Activated T-helper 1 cell treated with anti-CD3 and anti-CD28 coated beads, Interleukin-12 subunit alpha, Interleukin-12 subunit beta, Interleukin-2, Interleukin-4 antibody, amounts not matched to agents 30 ng/mL and 10 ng/mL and 1 ng/mL, durations not matched to agents 14 hours and 24 hours and 36 hours (primary cell): ENCODE results near the gene AMFR. TPM values are rescaled to one million over a fixed set of nuclear protein-coding genes. Genes with fewer than 3 reads are reported as not detected.

Experiments
- DNase-seq: peaks from one replicate; pipeline ENCODE4 v3.0.0; 2021; ENCODE audit warnings: low spot score
- H3K27ac Mint-ChIP-seq: one replicate; pipeline ENCODE4 v1.8.0; 2021; ENCODE audit warnings: mild to moderate bottlenecking, mixed read lengths
- H3K27me3 Mint-ChIP-seq: one replicate; pipeline ENCODE4 v1.8.0; 2022; ENCODE audit warnings: mild to moderate bottlenecking, moderate library complexity, mixed read lengths; ENCODE audit not compliant: insufficient read depth
- H3K36me3 Mint-ChIP-seq: one replicate; pipeline ENCODE4 v1.8.0; 2021; ENCODE audit warnings: low read depth, mixed read lengths
- H3K4me1 Mint-ChIP-seq: one replicate; pipeline ENCODE4 v1.8.0; 2021; ENCODE audit warnings: low read depth, mixed read lengths
- H3K4me3 Mint-ChIP-seq: one replicate; pipeline ENCODE4 v1.8.0; 2021; ENCODE audit warnings: mild to moderate bottlenecking, moderate library complexity, mixed read lengths
- H3K9me3 Mint-ChIP-seq: one replicate; pipeline ENCODE4 v1.8.0; 2021; ENCODE audit warnings: mixed read lengths
- intact Hi-C: fragments of 100-400 bp; cut with micrococcal nuclease; formaldehyde crosslinking; loops from one replicate; pipeline ENCODE4 v1.15.1; 2024
- total RNA-seq: library from RNA; stranded (reverse); gene quantifications from 2 replicates; pipeline ENCODE4 v1.2.3, GENCODE V29; 2022

Gene AMFR
- total RNA-seq, 1 donor from 2014 or later: 57.2 TPM

GRCh38 chr16:56373003-56373402 lies 52.3 kb downstream of the AMFR start:
- H3K27me3 Mint-ChIP-seq: no peaks in the 10 kb centered on the region
- H3K27ac Mint-ChIP-seq: no peak overlapping the region
- intact Hi-C loops: no loop called here

GRCh38 chr16:56372013-56372634 lies 53.2 kb downstream of the AMFR start:
- Mint-ChIP-seq H3K27ac (peak overlapping the region; percentile 55), H3K4me1 (peaks cover 17% of the 10 kb centered on the region), H3K36me3 (peaks cover 10% of the 10 kb centered on the region), H3K4me3 (no peak overlapping the region), H3K9me3 (no peaks in the 10 kb centered on the region), H3K27me3 (no peaks in the 10 kb centered on the region)
- intact Hi-C loops: no loop called here
- no peak for DNase-seq

More at GRCh38 chr16:56373003-56373402, 52.3 kb downstream of the AMFR start:
- Mint-ChIP-seq H3K9me3 (no peaks in the 10 kb centered on the region), H3K4me1 (peaks cover 17% of the 10 kb centered on the region), H3K4me3 (no peak overlapping the region), H3K36me3 (peaks cover 12% of the 10 kb centered on the region)
- DNase-seq: no peak

GRCh38 chr16:56371660-56371937 lies 53.7 kb downstream of the AMFR start:
- no peak for DNase-seq
- no peak overlapping the region for H3K27ac Mint-ChIP-seq
- peaks cover 17% of the 10 kb centered on the region for H3K4me1 Mint-ChIP-seq
- no peaks in the 10 kb centered on the region for H3K9me3 Mint-ChIP-seq
- H3K36me3 Mint-ChIP-seq: peaks cover 10% of the 10 kb centered on the region
- intact Hi-C loops: no loop called here
- no peaks in the 10 kb centered on the region for H3K27me3 Mint-ChIP-seq
- H3K4me3 Mint-ChIP-seq: no peak overlapping the region

- no peak overlapping the region for H3K27ac Mint-ChIP-seq
- intact Hi-C loops: no loop called here
- H3K27me3 Mint-ChIP-seq: no peaks in the 10 kb centered on the region
- no peaks in the 10 kb centered on the region for H3K9me3 Mint-ChIP-seq
- peaks cover 17% of the 10 kb centered on the region for H3K4me1 Mint-ChIP-seq
- peaks cover 9% of the 10 kb centered on the region for H3K36me3 Mint-ChIP-seq
- no peak for DNase-seq
- no peak overlapping the region for H3K4me3 Mint-ChIP-seq
Measured at GRCh38 chr16:56370875-56371659, 54.3 kb downstream of the AMFR start.

- Mint-ChIP-seq H3K27me3 (no peaks in the 10 kb centered on the region), H3K9me3 (no peaks in the 10 kb centered on the region), H3K36me3 (peaks cover 9% of the 10 kb centered on the region), H3K4me1 (peaks cover 17% of the 10 kb centered on the region), H3K27ac (no peak overlapping the region), H3K4me3 (no peak overlapping the region)
- DNase-seq: no peak
- intact Hi-C loops: no loop called here
Measured at GRCh38 chr16:56370185-56370874, 55.0 kb downstream of the AMFR start.

- H3K27ac Mint-ChIP-seq: no peak overlapping the region
- no peaks in the 10 kb centered on the region for H3K27me3 Mint-ChIP-seq
- no peaks in the 10 kb centered on the region for H3K9me3 Mint-ChIP-seq
Measured at GRCh38 chr16:56369202-56369601, 56.1 kb downstream of the AMFR start.

GRCh38 chr16:56368545-56368944 lies 56.8 kb downstream of the AMFR start:
- Mint-ChIP-seq H3K9me3 (no peaks in the 10 kb centered on the region), H3K27ac (no peak overlapping the region), H3K4me3 (no peak overlapping the region), H3K27me3 (no peaks in the 10 kb centered on the region), H3K36me3 (peaks cover 9% of the 10 kb centered on the region), H3K4me1 (peaks cover 17% of the 10 kb centered on the region)
- intact Hi-C loops: no loop called here
- no peak for DNase-seq

More at GRCh38 chr16:56369202-56369601, 56.1 kb downstream of the AMFR start:
- DNase-seq: no peak
- Mint-ChIP-seq H3K4me3 (no peak overlapping the region), H3K4me1 (peaks cover 17% of the 10 kb centered on the region), H3K36me3 (peaks cover 9% of the 10 kb centered on the region)
- intact Hi-C loops: no loop called here

- intact Hi-C loops: no loop called here
- no peak overlapping the region for H3K27ac Mint-ChIP-seq
- no peaks in the 10 kb centered on the region for H3K9me3 Mint-ChIP-seq
- no peak overlapping the region for H3K4me3 Mint-ChIP-seq
- no peaks in the 10 kb centered on the region for H3K27me3 Mint-ChIP-seq
- DNase-seq: no peak
- H3K4me1 Mint-ChIP-seq: peaks cover 13% of the 10 kb centered on the region
- H3K36me3 Mint-ChIP-seq: peaks cover 9% of the 10 kb centered on the region
Measured at GRCh38 chr16:56367764-56368163, 57.6 kb downstream of the AMFR start.

GRCh38 chr16:56366945-56367344 lies 58.4 kb downstream of the AMFR start:
- no peak overlapping the region for H3K27ac Mint-ChIP-seq
- H3K36me3 Mint-ChIP-seq: peaks cover 10% of the 10 kb centered on the region
- H3K9me3 Mint-ChIP-seq: no peaks in the 10 kb centered on the region
- peaks cover 5% of the 10 kb centered on the region for H3K4me1 Mint-ChIP-seq
- DNase-seq: no peak
- H3K4me3 Mint-ChIP-seq: no peak overlapping the region
- intact Hi-C loops: no loop called here
- no peaks in the 10 kb centered on the region for H3K27me3 Mint-ChIP-seq

- DNase-seq: no peak
- Mint-ChIP-seq H3K27me3 (no peaks in the 10 kb centered on the region), H3K4me1 (no peaks in the 10 kb centered on the region), H3K9me3 (no peaks in the 10 kb centered on the region), H3K27ac (no peak overlapping the region), H3K36me3 (peaks cover 11% of the 10 kb centered on the region), H3K4me3 (no peak overlapping the region)
- intact Hi-C loops: no loop called here
Measured at GRCh38 chr16:56365552-56365951, 59.8 kb downstream of the AMFR start.

- no peak overlapping the region for H3K27ac Mint-ChIP-seq
- no peaks in the 10 kb centered on the region for H3K9me3 Mint-ChIP-seq
- H3K27me3 Mint-ChIP-seq: no peaks in the 10 kb centered on the region
- H3K36me3 Mint-ChIP-seq: peaks cover 11% of the 10 kb centered on the region
- DNase-seq: no peak
- intact Hi-C loops: no loop called here
- H3K4me1 Mint-ChIP-seq: peaks cover 4% of the 10 kb centered on the region
- H3K4me3 Mint-ChIP-seq: no peak overlapping the region
Measured at GRCh38 chr16:56364865-56365264, 60.5 kb downstream of the AMFR start.

- intact Hi-C loops: no loop called here
Measured at GRCh38 chr16:56363781-56364565, 61.4 kb downstream of the AMFR start.

More at GRCh38 chr16:56363781-56364565, 61.4 kb downstream of the AMFR start:
- Mint-ChIP-seq H3K9me3 (no peaks in the 10 kb centered on the region), H3K27me3 (no peaks in the 10 kb centered on the region), H3K4me3 (no peak overlapping the region), H3K36me3 (peaks cover 11% of the 10 kb centered on the region), H3K27ac (no peak overlapping the region), H3K4me1 (peaks cover 10% of the 10 kb centered on the region)
- no peak for DNase-seq
